ENCODE data around the gene KCNAB3.

Gene KCNAB3

GRCh38 chr17:7897773-7898172 is 31.9 kb downstream of the KCNAB3 start:
- DNase-seq (ENCODE audit: low read depth): peak; percentile 61

DNA sequence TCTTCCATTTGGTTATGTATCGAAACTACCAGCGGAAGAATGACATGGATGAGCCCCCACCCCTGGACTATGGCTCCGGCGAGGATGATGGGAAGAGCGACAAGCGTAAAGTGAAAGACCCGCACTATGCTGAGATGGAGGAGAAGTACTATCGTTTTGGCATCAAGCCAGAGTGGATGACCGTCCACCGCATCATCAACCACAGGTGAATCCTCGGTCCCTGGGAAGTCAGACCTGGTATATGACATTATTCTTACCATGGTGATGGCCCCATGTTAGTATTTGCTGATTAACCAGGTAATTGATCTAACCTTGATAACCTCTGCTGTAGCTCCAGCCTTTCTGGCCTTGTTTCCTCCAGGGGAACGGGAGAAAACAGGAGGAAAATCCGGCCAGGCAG is 32.6 kb downstream of the KCNAB3 start:
- DNase-seq (ENCODE audit: low read depth): no peak

GRCh38 chr17:7894866-7895265 is 34.8 kb downstream of the KCNAB3 start:
- no peak for DNase-seq (ENCODE audit: low read depth)

DNA sequence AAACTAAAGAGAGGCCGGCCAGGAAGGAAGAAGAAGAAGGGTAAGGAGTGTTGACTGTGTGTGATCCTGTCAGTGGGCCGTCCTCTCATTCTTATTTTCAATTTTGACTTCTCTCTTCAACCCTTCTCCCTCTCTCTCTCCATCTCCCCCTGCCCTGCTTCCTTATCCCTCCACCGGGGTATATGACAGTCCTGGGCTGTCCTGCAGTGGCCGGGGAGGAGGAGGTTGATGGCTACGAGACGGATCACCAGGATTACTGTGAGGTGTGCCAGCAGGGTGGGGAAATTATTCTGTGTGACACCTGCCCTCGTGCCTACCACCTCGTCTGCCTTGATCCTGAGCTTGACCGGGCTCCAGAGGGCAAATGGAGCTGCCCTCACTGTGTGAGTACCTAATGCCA is 35.4 kb downstream of the KCNAB3 start:
- no peak for DNase-seq (ENCODE audit: low read depth)

DNA sequence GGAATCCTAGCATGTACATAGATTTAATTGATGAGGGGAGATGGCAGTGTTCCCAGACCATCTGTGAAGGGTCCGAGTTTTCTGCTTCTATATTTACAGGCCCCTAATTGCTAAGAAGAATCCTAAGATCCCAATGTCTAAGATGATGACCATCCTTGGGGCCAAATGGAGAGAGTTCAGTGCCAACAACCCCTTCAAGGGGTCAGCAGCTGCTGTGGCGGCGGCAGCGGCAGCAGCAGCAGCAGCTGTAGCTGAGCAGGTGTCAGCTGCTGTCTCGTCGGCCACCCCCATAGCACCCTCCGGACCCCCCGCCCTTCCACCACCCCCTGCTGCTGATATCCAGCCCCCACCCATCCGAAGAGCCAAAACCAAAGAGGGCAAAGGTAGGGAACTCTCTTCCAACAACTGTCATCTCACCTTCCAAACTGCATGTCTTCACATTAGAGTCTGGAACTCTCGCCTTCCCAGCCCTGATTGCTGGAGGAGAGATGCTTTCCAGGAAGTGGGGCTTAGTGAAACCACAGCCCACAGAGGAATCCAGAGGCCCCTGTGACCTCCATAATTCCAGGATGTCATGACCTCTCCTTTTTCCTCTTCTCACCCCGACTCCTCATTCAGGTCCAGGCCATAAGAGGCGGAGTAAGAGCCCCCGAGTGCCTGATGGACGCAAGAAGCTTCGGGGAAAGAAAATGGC is 36.3 kb downstream of the KCNAB3 start:
- DNase-seq (ENCODE audit: low read depth): no peak

DNA sequence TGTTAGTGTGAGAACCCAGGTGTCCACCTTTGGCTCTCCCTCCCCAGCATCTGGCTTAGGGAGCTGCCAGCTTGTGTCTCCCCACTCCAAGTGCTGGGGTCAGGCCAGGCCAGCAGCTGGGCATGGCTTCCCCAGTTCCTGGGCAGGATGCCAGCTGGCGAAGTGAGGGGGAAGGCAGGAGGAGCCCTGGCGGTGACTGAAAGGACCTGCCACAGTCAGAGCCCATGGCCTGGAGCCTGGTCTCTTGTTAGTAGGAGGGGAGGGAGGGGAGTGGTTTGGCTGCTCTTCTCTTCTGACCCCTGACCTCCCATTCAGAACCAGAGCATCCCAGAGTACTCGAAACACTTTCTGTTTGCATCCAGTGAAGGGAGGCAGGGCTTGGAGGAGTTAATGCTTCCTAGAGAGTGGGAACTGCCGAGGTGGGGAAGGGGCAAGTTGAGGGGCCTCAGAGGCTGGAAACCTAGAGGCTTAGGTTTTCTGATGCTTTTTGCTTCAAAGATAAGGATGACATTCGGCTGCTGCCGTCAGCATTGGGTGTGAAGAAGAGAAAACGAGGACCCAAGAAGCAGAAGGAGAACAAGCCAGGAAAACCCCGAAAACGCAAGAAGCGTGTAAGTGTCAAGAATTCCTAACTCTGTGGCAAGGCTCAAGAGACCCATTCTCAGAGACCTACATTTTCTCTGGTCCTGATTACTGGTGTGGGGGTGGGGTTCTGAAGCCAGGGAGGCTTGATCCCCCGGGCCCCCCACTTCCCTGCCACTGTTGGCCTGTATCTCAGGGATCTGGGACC is 40.3 kb downstream of the KCNAB3 start:
- peak; percentile 90 for DNase-seq (ENCODE audit: low read depth)

- no peak for DNase-seq (ENCODE audit: low read depth)
Observed at GRCh38 chr17:7888184-7888920, 41.3 kb downstream of the KCNAB3 start, which contains the start of gene CHD3. CHD3 (plus strand) TSS chr17:7888789; CDS start chr17:7889001, 212 bp downstream.

GRCh38 chr17:7887482-7888183 is 42.0 kb downstream of the KCNAB3 start:
- peak; percentile 93 for DNase-seq (ENCODE audit: low read depth)

GRCh38 chr17:7887038-7887481 is 42.6 kb downstream of the KCNAB3 start:
- DNase-seq (ENCODE audit: low read depth): no peak

- DNase-seq (ENCODE audit: low read depth): no peak
Observed at GRCh38 chr17:7886227-7887037, 43.2 kb downstream of the KCNAB3 start.

DNA sequence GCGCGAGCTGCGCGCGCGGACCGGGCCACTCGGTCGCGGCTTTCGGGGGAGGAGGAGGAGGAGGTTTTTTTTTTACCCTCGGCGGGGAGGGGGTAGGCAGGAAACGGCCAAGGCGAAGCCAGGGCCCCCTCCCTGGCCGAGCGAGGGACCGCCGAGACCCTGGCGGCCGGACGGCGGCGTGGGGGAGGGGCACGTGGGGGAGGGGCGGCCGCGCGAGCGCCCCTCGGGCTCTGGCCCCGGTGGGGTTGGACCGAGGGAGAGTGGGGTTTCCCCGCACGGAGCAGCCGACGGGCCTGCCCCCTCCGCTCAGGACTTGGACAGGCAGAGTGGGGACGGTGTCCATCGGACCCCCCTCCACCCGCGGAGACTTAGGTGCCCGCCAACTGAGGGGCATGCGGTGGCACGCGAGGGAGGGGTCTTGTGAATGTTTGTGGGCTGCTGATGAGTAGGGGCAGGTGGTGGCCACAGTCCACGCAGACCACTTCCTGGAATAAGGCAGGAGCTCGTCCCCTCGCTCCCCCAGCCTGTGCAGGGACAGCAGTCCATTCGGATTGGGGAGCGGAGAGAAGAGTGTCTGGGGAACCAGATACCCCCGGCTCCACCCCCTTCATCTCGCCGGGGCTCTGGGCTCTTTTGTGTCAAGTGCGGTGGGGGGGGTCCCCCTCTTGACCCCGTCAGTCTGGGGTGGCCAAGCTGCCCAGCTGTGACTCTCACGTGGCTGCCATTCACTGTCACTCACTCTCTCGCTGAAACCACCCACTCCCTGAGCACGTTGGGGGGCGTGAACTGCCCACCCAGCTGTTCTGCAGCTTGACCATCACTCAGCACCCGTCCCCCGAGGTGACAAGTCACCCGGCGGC is 44.1 kb downstream of the KCNAB3 start:
- DNase-seq (ENCODE audit: low read depth): no peak

GRCh38 chr17:7884581-7885366 is 44.9 kb downstream of the KCNAB3 start:
- no peak for DNase-seq (ENCODE audit: low read depth)

DNA sequence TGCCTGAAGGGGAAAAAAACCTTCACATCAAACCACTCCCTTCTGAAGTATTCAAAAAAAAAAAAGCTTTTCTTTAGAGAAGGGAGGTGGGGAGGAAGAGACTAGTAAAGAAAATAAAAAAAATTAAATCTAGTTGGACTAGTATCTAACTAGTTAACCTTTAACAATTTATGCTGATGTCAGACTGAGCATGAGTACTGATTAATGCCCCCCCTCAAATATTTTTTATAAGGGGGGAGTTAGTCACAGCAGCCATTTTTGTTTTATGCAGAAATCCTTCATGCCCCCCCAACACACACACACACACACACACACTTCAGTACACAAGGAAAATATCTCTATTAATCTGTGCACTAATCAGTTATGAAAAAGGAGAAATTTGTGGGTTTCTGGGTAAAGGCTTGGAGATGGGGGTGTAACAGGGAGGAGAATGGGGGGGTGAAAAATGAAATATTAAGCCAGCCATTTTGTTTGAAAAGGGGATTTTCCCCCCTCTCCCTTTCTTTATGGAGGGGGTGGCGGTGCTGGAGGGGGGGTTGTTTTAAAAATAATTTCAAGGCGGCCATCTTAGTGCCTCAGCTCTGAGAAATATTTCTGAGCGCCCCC is 45.8 kb downstream of the KCNAB3 start:
- no peak for DNase-seq (ENCODE audit: low read depth)

GRCh38 chr17:7882629-7883028 is 47.0 kb downstream of the KCNAB3 start:
- no peak for DNase-seq (ENCODE audit: low read depth)

- no peak for DNase-seq (ENCODE audit: low read depth)
Observed at GRCh38 chr17:7882068-7882467, 47.6 kb downstream of the KCNAB3 start.

- DNase-seq (ENCODE audit: low read depth): no peak
Observed at GRCh38 chr17:7881276-7882054, 48.2 kb downstream of the KCNAB3 start.

- DNase-seq (ENCODE audit: low read depth): no peak
Observed at GRCh38 chr17:7880076-7880868, 49.4 kb downstream of the KCNAB3 start.
